ENCODE measurements around the gene UBN1. TPM values are rescaled to one million over a fixed set of nuclear protein-coding genes. Genes with fewer than 3 reads are reported as not detected.

The UBN1 gene
- total and polyA plus RNA-seq, 10 of the 15 experiments (the other 5 are each of a cell fraction or from before 2014, with no cell fraction given): 2.1 to 32.5 (median 13.9) TPM

- ATAC-seq: no peak
- H2AFZ ChIP-seq (ENCODE audit: control insufficient read depth, low read depth, low read length): no peak overlapping the region
- no peak for FAIRE-seq
- H3K9me3 ChIP-seq (replicated peaks; ENCODE audit: control insufficient read depth, insufficient read depth, low read length): no peaks in the 10 kb centered on the region
- ChIA-PET CTCF (interaction anchor here (0.7 kb wide), 1 partner anchor 9 kb away, joined by 4 read pairs; no protein-coding TSS in a partner anchor), RAD21 (ENCODE audit: unreplicated experiment) (no interaction called here), SMC1A (ENCODE audit: uncharacterized antibody, unreplicated experiment) (no interaction called here), POLR2A (no interaction called here)
- no peak for DNase-seq (ENCODE audit: low read depth, low spot score)
- H3K27ac ChIP-seq (ENCODE audit: control insufficient read depth, insufficient read depth): no peak overlapping the region
- peaks cover 36 to 47% of the 10 kb centered on the region in 2 experiments for H3K36me3 ChIP-seq (ENCODE audit: control insufficient read depth in 2 of 2, insufficient read depth in 2 of 2, low read length in 1 of 2)
- H4K20me1 ChIP-seq (ENCODE audit: control insufficient read depth, insufficient read depth): 0 out of 2 replicates have a peak, but pooled peaks cover 2% of the 10 kb centered on the region
- H3K79me2 ChIP-seq (ENCODE audit: control insufficient read depth, insufficient read depth, low read length): no peaks in the 10 kb centered on the region
- H3K27me3 ChIP-seq (replicated peaks in 1 of 2; ENCODE audit: control insufficient read depth in 2 of 2, insufficient read depth in 2 of 2, low read length in 1 of 2): no peaks in the 10 kb centered on the region
- in situ Hi-C loops (cut with MboI) (no loop called here), intact Hi-C loops (cut with micrococcal nuclease; ENCODE audit: unreplicated experiment) (no loop called here)
- no peak overlapping the region for H3K9ac ChIP-seq (ENCODE audit: control insufficient read depth, insufficient read depth, low read length)
- no peak overlapping the region for H3K4me3 ChIP-seq
- BruUV-seq (replicated peaks): no TSS peak
- no peak overlapping the region for H3K4me2 ChIP-seq (ENCODE audit: control insufficient read depth, insufficient read depth)
- TF ChIP-seq BMI1 (IDR thresholded peaks at IDR 0.05; ENCODE audit: borderline replicate concordance): no peak
- TF ChIP-seq HDAC6 (IDR thresholded peaks at IDR 0.05; ENCODE audit: unreplicated experiment): no peak
- TF ChIP-seq KAT2A (conservative IDR thresholded peaks at IDR 0.05; ENCODE audit: control insufficient read depth, low read depth, low read length): no peak
- no peak for TF ChIP-seq NRF1 (conservative IDR thresholded peaks at IDR 0.05; ENCODE audit: low read depth, low read length)
- no peak for TF ChIP-seq ELK1 (IDR thresholded peaks at IDR 0.05; ENCODE audit: low read depth, low read length)
- no peak for TF ChIP-seq SMC3 (IDR thresholded peaks at IDR 0.05; ENCODE audit: borderline replicate concordance, low read length)
- no peak for TF ChIP-seq HDGF (IDR thresholded peaks at IDR 0.05)
- no peak for TF ChIP-seq FOS (IDR thresholded peaks at IDR 0.05; ENCODE audit: borderline replicate concordance, extremely low read depth, insufficient read length)
- no peak for TF ChIP-seq ZBED1 (IDR thresholded peaks at IDR 0.05; ENCODE audit: borderline replicate concordance)
- no peak for TF ChIP-seq SRF (IDR thresholded peaks at IDR 0.05; ENCODE audit: low read depth in 2 of 2, low read length in 2 of 2)
- no peak for TF ChIP-seq ZNF217 (IDR thresholded peaks at IDR 0.05)
- TF ChIP-seq ZNF24 (IDR thresholded peaks at IDR 0.05): no peak
- no peak for TF ChIP-seq PAX8 (IDR thresholded peaks at IDR 0.05)
- H3K4me1 ChIP-seq (ENCODE audit: control insufficient read depth, insufficient read depth, low read length): peaks cover 5% of the 10 kb centered on the region; the same call in 1 of the 2 replicates
- WGBS (ENCODE audit: insufficient coverage, insufficient replicate concordance, low lambda C conversion rate, missing lambda C conversion rate): 94% methylated on average over 11 of the region's 11 CpGs
Observed at GRCh38 chr16:4828567-4829321, 18.5 kb upstream of the UBN1 start.
